ENCODE data around the gene CBLB.

Gene CBLB

DNA sequence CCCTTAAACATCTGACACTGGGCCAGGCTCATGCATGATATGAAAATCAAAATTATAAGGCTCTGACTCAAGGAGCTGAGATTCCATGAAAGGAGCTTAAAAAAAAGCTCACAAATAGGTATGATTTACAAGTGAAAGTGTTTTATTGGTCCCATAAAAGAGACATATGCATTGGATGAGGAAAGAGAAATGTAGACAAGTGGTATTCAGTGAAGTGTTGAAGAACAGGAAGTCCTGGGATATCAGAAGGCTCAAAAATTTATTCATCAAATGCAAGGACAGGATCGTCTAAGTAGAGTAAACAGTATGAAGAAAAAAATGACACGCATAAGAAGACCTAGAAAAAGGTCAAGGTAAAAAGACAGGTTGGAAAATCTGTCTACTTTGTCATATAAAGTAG, 188.9 kb downstream of the CBLB start:
- Histone ChIP-seq H3K4me3 (ENCODE audit: low read depth in 1 of 2, low read length in 2 of 2) (no peak overlapping the region), H3K4me2 (ENCODE audit: insufficient read depth, low read length) (no peak overlapping the region), H3K4me1 (ENCODE audit: insufficient read depth, low read length) (no peaks in the 10 kb centered on the region), H3K9ac (ENCODE audit: low read depth, low read length) (no peak overlapping the region), H3K36me3 (ENCODE audit: insufficient read depth, low read length) (peaks cover 14% of the 10 kb centered on the region; the same call in 1 of the 2 replicates), H3K79me2 (ENCODE audit: insufficient read depth, low read length) (no peaks in the 10 kb centered on the region), H3K27me3 (ENCODE audit: insufficient read depth, low read length, poor library complexity) (no peaks in the 10 kb centered on the region), H3K27ac (ENCODE audit: low read length) (no peak overlapping the region), H3K9me3 (ENCODE audit: insufficient read depth, low read length, severe bottlenecking) (no peaks in the 10 kb centered on the region), H2AFZ (ENCODE audit: low read depth, low read length) (no peak overlapping the region), H4K20me1 (ENCODE audit: insufficient read depth, low read length) (no peaks in the 10 kb centered on the region)
- no peak for ATAC-seq (ENCODE audit: insufficient read depth, low read depth)
- DNase-seq, result no peak
- TF ChIP-seq EZH2 (IDR thresholded peaks at IDR 0.05; ENCODE audit: borderline replicate concordance, low read depth, low read length, severe bottlenecking), result no peak
- TF ChIP-seq, protein P1, sequence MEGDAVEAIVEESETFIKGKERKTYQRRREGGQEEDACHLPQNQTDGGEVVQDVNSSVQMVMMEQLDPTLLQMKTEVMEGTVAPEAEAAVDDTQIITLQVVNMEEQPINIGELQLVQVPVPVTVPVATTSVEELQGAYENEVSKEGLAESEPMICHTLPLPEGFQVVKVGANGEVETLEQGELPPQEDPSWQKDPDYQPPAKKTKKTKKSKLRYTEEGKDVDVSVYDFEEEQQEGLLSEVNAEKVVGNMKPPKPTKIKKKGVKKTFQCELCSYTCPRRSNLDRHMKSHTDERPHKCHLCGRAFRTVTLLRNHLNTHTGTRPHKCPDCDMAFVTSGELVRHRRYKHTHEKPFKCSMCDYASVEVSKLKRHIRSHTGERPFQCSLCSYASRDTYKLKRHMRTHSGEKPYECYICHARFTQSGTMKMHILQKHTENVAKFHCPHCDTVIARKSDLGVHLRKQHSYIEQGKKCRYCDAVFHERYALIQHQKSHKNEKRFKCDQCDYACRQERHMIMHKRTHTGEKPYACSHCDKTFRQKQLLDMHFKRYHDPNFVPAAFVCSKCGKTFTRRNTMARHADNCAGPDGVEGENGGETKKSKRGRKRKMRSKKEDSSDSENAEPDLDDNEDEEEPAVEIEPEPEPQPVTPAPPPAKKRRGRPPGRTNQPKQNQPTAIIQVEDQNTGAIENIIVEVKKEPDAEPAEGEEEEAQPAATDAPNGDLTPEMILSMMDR (IDR thresholded peaks at IDR 0.05; ENCODE audit: borderline replicate concordance, extremely low read depth, low read length, poor library complexity, severe bottlenecking), result no peak

DNA sequence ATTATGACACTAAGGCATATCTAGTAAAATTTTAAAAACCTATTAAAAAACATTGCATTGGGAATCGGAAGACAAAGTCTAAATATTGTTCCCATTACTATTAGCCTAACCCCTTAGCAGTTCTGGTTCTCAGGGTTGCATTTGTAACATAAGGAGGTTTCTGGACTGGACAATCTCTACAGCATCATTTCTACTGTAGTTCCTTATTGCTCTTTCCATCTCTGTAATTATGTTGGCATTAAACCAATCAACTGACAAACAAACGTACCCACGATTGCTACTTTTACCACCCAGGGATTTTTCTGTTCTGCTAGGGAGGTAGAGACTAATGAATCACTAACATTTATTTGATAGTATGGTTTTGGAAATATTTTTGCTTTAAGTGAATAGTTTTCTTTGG, 190.8 kb downstream of the CBLB start:
- no peak for DNase-seq
- H3K27me3 ChIP-seq (ENCODE audit: insufficient read depth, low read length, poor library complexity), result no peaks in the 10 kb centered on the region
- TF ChIP-seq, protein P1 (IDR thresholded peaks at IDR 0.05; ENCODE audit: borderline replicate concordance, extremely low read depth, low read length, poor library complexity, severe bottlenecking), result no peak
- no peak for TF ChIP-seq EZH2 (IDR thresholded peaks at IDR 0.05; ENCODE audit: borderline replicate concordance, low read depth, low read length, severe bottlenecking)
- no peak overlapping the region for H3K4me2 ChIP-seq (ENCODE audit: insufficient read depth, low read length)
- no peaks in the 10 kb centered on the region for H3K4me1 ChIP-seq (ENCODE audit: insufficient read depth, low read length)
- H2AFZ ChIP-seq (ENCODE audit: low read depth, low read length), result no peak overlapping the region
- H3K4me3 ChIP-seq (ENCODE audit: low read depth in 1 of 2, low read length in 2 of 2), result no peak overlapping the region
- no peak overlapping the region for H3K27ac ChIP-seq (ENCODE audit: low read length)
- H3K9me3 ChIP-seq (ENCODE audit: insufficient read depth, low read length, severe bottlenecking), result no peaks in the 10 kb centered on the region
- no peak overlapping the region for H3K9ac ChIP-seq (ENCODE audit: low read depth, low read length)
- H4K20me1 ChIP-seq (ENCODE audit: insufficient read depth, low read length), result no peaks in the 10 kb centered on the region
- no peaks in the 10 kb centered on the region for H3K79me2 ChIP-seq (ENCODE audit: insufficient read depth, low read length)
- no peak for ATAC-seq (ENCODE audit: insufficient read depth, low read depth)
- peaks cover 14% of the 10 kb centered on the region; the same call in 1 of the 2 replicates for H3K36me3 ChIP-seq (ENCODE audit: insufficient read depth, low read length)

DNA sequence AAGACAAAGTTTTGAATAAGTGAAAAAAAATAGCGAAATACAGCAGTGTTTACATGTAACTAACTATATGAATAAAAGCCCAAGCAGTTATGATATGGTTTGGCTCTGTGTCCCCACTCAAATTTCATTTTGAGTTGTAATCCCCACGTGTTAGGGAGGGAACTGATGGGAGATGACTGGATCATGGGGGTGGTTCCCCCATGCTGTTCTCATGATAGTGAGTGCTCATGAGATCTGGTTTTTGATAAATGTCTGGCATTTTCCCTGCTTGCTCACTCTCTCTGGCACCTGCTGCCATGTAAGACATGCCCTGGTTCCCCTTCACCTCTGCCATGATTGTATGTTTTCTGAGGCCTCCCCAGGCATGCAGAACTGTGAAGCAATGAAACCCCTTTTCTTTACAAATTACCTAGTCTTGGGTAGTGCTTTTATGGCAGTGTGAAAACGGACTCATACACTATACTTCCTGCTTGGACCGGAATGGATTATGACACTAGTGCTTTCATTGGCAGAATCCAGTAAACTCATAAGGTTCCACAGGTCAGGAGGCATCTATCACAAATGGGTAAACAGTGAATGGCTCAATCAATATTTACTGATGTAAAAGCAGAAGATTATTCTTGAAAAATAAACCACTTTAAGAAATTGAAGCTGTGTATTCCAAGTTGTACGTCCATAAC, 192.1 kb downstream of the CBLB start:
- H2AFZ ChIP-seq (ENCODE audit: low read depth, low read length), result no peak overlapping the region
- DNase-seq (no peak), ATAC-seq (ENCODE audit: insufficient read depth, low read depth) (no peak)
- H4K20me1 ChIP-seq (ENCODE audit: insufficient read depth, low read length), result no peaks in the 10 kb centered on the region
- no peak overlapping the region for H3K4me3 ChIP-seq (ENCODE audit: low read depth in 1 of 2, low read length in 2 of 2)
- no peak overlapping the region for H3K27ac ChIP-seq (ENCODE audit: low read length)
- H3K4me2 ChIP-seq (ENCODE audit: insufficient read depth, low read length), result no peak overlapping the region
- TF ChIP-seq, protein P1 (IDR thresholded peaks at IDR 0.05; ENCODE audit: borderline replicate concordance, extremely low read depth, low read length, poor library complexity, severe bottlenecking), result no peak
- TF ChIP-seq EZH2 (IDR thresholded peaks at IDR 0.05; ENCODE audit: borderline replicate concordance, low read depth, low read length, severe bottlenecking), result no peak
- peaks cover 14% of the 10 kb centered on the region; the same call in 1 of the 2 replicates for H3K36me3 ChIP-seq (ENCODE audit: insufficient read depth, low read length)
- no peaks in the 10 kb centered on the region for H3K27me3 ChIP-seq (ENCODE audit: insufficient read depth, low read length, poor library complexity)
- H3K9me3 ChIP-seq (ENCODE audit: insufficient read depth, low read length, severe bottlenecking), result no peaks in the 10 kb centered on the region
- H3K79me2 ChIP-seq (ENCODE audit: insufficient read depth, low read length), result no peaks in the 10 kb centered on the region
- H3K9ac ChIP-seq (ENCODE audit: low read depth, low read length), result no peak overlapping the region
- H3K4me1 ChIP-seq (ENCODE audit: insufficient read depth, low read length), result no peaks in the 10 kb centered on the region
